Hepatocyte (in vitro differentiated cells): ENCODE data around the gene PPP5C. TPM values are rescaled to one million over a fixed set of nuclear protein-coding genes. Genes with fewer than 3 reads are reported as not detected.

ENCODE experiments used
- DNase-seq: peaks from one replicate; pipeline ENCODE4 v3.0.0-alpha.2; 2016; ENCODE audit warnings: low spot score
- H2AFZ ChIP-seq: fragments of 200-600 bp; sonication (generic); 2 replicates; pipeline ENCODE4 v1.6.0; 2016; ENCODE audit warnings: antibody characterized with exemption, mild to moderate bottlenecking
- H3K27ac ChIP-seq: fragments of 200-600 bp; sonication (generic); 2 replicates; pipeline ENCODE4 v1.5.1; 2016; ENCODE audit warnings: mild to moderate bottlenecking
- H3K27me3 ChIP-seq: fragments of 200-600 bp; sonication (generic); 2 replicates; pipeline ENCODE4 v1.6.1; 2016
- H3K36me3 ChIP-seq: fragments of 200-600 bp; sonication (generic); replicated peaks from 2 replicates; pipeline ENCODE4 v1.5.1; 2016; ENCODE audit warnings: low read depth; ENCODE audit not compliant: insufficient read depth
- H3K4me1 ChIP-seq: fragments of 200-600 bp; sonication (generic); 2 replicates; pipeline ENCODE4 v1.5.1; 2016; ENCODE audit warnings: mild to moderate bottlenecking, moderate library complexity; ENCODE audit not compliant: insufficient read depth
- H3K4me2 ChIP-seq: fragments of 200-600 bp; sonication (generic); 2 replicates; pipeline ENCODE4 v1.6.0; 2016
- H3K4me3 ChIP-seq: fragments of 200-600 bp; sonication (generic); 2 replicates; pipeline ENCODE4 v1.5.1; 2016; ENCODE audit warnings: mild to moderate bottlenecking
- H3K79me2 ChIP-seq: fragments of 200-600 bp; sonication (generic); 2 replicates; pipeline ENCODE4 v1.6.0; 2017; ENCODE audit warnings: mild to moderate bottlenecking
- H3K9me2 ChIP-seq: fragments of 200-600 bp; sonication (generic); replicated peaks from 2 replicates; pipeline ENCODE4 v1.6.0; 2017; ENCODE audit warnings: mild to moderate bottlenecking; ENCODE audit not compliant: insufficient read depth
- H3K9me3 ChIP-seq: fragments of 200-600 bp; sonication (generic); 2 replicates; pipeline ENCODE4 v1.5.1; 2016; ENCODE audit warnings: low read depth, mild to moderate bottlenecking
- H4K20me1 ChIP-seq: fragments of 200-600 bp; sonication (generic); 2 replicates; pipeline ENCODE4 v1.6.0; 2016; ENCODE audit warnings: mild to moderate bottlenecking; ENCODE audit not compliant: insufficient read depth, poor library complexity, severe bottlenecking
- CTCF ChIP-seq: fragments of 200-600 bp; sonication (generic); IDR thresholded peaks from 2 replicates; pipeline ENCODE4 v1.5.1; 2016; ENCODE audit warnings: antibody characterized with exemption, mild to moderate bottlenecking; ENCODE audit not compliant: poor library complexity
- EZH2 ChIP-seq: fragments of 200-600 bp; sonication (generic); IDR thresholded peaks from 2 replicates; pipeline ENCODE4 v1.6.1; 2016; ENCODE audit warnings: antibody characterized with exemption, mild to moderate bottlenecking, borderline replicate concordance
- EZH2phosphoT487 ChIP-seq: fragments of 200-600 bp; sonication (generic); IDR thresholded peaks from one replicate; pipeline ENCODE4 v1.6.1; 2018; ENCODE audit warnings: antibody characterized with exemption, mild to moderate bottlenecking, low read depth, moderate library complexity; ENCODE audit not compliant: unreplicated experiment, severe bottlenecking
- WGBS: methylation state at CpG from one replicate; pipeline ENCODE4 v1.1.6; 2016; ENCODE audit warnings: low lambda C conversion rate; ENCODE audit errors: missing lambda C conversion rate; 5-methylcytosine and 5-hydroxymethylcytosine counted together
- polyA plus RNA-seq: library from polyadenylated mRNA; unstranded; fragments of >200 nt; fragmentation: Nextera tagmentation; extraction: Ambion mirVana; gene quantifications from 2 replicates; pipeline ENCODE4 v1.2.1, GENCODE V29; 2016
- total RNA-seq: library from RNA; depleted of rRNA; stranded (reverse); fragments of >200 nt; gene quantifications from 2 replicates; pipeline ENCODE4 v1.2.3, GENCODE V29; 2014

The PPP5C gene
- total and polyA plus RNA-seq, 2 experiments from 2014 or later = 51.2 to 68.8 TPM

- Histone ChIP-seq H3K4me1 (peaks cover 14% of the 10 kb centered on the region), H3K4me2 (peak overlapping the region; percentile 11), H3K27me3 (no peaks in the 10 kb centered on the region), H2AFZ (no peak overlapping the region), H3K79me2 (no peaks in the 10 kb centered on the region), H3K9me3 (no peaks in the 10 kb centered on the region), H3K36me3 (no peaks in the 10 kb centered on the region), H3K4me3 (no peak overlapping the region), H3K9me2 (no peaks in the 10 kb centered on the region), H3K27ac (peak overlapping the region; percentile 85), H4K20me1 (no peaks in the 10 kb centered on the region)
- no peak for DNase-seq
- WGBS = 59% methylated on average over 10 of the region's 10 CpGs
- TF ChIP-seq EZH2 (no peak), CTCF (no peak), EZH2phosphoT487 (no peak)
Observed at GRCh38 chr19:46339446-46339845, 7.4 kb upstream of the PPP5C start.

DNA sequence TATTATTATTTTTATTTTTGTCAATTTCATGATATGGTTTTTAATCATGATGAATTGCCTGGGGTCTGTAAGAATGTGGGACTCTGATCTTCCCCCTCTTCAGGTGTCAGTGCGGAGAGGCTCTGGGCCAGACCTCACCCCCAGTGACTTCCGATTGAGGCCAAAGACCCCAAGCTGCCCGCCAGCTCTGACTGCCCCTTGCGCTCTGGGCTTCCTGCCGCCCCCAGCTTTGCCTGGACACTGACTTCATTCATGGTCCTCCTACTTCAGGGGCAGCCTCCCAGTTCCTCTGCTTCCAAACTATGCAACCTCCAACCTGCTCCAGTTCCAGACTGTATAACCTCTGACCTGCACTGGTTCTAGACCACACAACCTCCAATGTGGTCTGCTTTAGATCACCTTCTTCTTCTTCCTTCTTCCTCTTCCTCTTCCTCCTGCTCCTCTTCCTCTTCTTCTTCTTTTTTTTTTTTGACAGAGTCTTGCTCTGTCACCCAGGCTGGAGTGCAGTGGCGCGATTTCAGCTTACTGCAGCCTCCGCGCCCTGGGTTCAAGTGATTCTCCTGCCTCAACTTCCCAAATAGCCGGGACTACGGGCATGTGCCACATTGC, 6.7 kb upstream of the PPP5C start:
- Histone ChIP-seq H2AFZ (no peak overlapping the region), H3K27ac (peak overlapping the region; percentile 85), H3K4me1 (peaks cover 14% of the 10 kb centered on the region), H3K4me2 (no peak overlapping the region), H3K79me2 (no peaks in the 10 kb centered on the region), H3K36me3 (no peaks in the 10 kb centered on the region), H4K20me1 (no peaks in the 10 kb centered on the region), H3K9me3 (no peaks in the 10 kb centered on the region), H3K9me2 (no peaks in the 10 kb centered on the region), H3K27me3 (no peaks in the 10 kb centered on the region), H3K4me3 (no peak overlapping the region)
- 98% methylated on average over 11 of the region's 11 CpGs for WGBS
- DNase-seq = no peak
- no peak for TF ChIP-seq EZH2phosphoT487
- no peak for TF ChIP-seq CTCF
- no peak for TF ChIP-seq EZH2

- H3K4me1 ChIP-seq = peaks cover 14% of the 10 kb centered on the region
- no peaks in the 10 kb centered on the region for H3K36me3 ChIP-seq
- no peaks in the 10 kb centered on the region for H4K20me1 ChIP-seq
- H3K79me2 ChIP-seq = no peaks in the 10 kb centered on the region
- H3K9me2 ChIP-seq = no peaks in the 10 kb centered on the region
- 84% methylated on average over 3 of the region's 3 CpGs for WGBS
- H3K27me3 ChIP-seq = no peaks in the 10 kb centered on the region
- H3K4me3 ChIP-seq = no peak overlapping the region
- no peak overlapping the region for H2AFZ ChIP-seq
- TF ChIP-seq EZH2phosphoT487 (no peak), CTCF (no peak), EZH2 (no peak)
- no peaks in the 10 kb centered on the region for H3K9me3 ChIP-seq
- H3K27ac ChIP-seq = no peak overlapping the region
- DNase-seq = no peak
- H3K4me2 ChIP-seq = no peak overlapping the region
Observed at GRCh38 chr19:46341937-46342336, 5.0 kb upstream of the PPP5C start.

- no peaks in the 10 kb centered on the region for H3K27me3 ChIP-seq
- H3K9me3 ChIP-seq = no peaks in the 10 kb centered on the region
- H3K4me3 ChIP-seq = no peak overlapping the region
- H2AFZ ChIP-seq = no peak overlapping the region
- no peak overlapping the region for H3K4me2 ChIP-seq
- H4K20me1 ChIP-seq = peaks cover 4% of the 10 kb centered on the region
- TF ChIP-seq EZH2 (no peak), CTCF (no peak), EZH2phosphoT487 (no peak)
- H3K79me2 ChIP-seq = peaks cover 24% of the 10 kb centered on the region
- H3K36me3 ChIP-seq = no peaks in the 10 kb centered on the region
- peaks cover 22% of the 10 kb centered on the region for H3K4me1 ChIP-seq
- WGBS = 67% methylated on average over 1 of the region's 1 CpG
- H3K27ac ChIP-seq = no peak overlapping the region
- no peak for DNase-seq
- no peaks in the 10 kb centered on the region for H3K9me2 ChIP-seq
Observed at GRCh38 chr19:46344363-46344762, 2.5 kb upstream of the PPP5C start.
